ENCODE measurements around the gene MESP1. TPM values are rescaled to one million over a fixed set of nuclear protein-coding genes. Genes with fewer than 3 reads are reported as not detected.

Gene MESP1
- total RNA-seq, 2 experiments from 2014 or later = 4.4 to 6.6 TPM

GRCh38 chr15:89732451-89733172, 18.4 kb downstream of the MESP1 start:
- H3K4me1 Mint-ChIP-seq (ENCODE audit: low read depth) = no peaks in the 10 kb centered on the region
- no peaks in the 10 kb centered on the region for H3K36me3 Mint-ChIP-seq (ENCODE audit: low read depth)
- CTCF ChIA-PET = interaction anchor here (1.0 to 2.4 kb wide), 3 partner anchors 8 to 142 kb away, joined by 4 to 12 read pairs (median 5); no protein-coding TSS in a partner anchor
- intact Hi-C loops (cut with micrococcal nuclease) = no loop called here
- H3K9me3 Mint-ChIP-seq = no peaks in the 10 kb centered on the region
- H3K27me3 Mint-ChIP-seq (ENCODE audit: low read depth) = peaks cover 17% of the 10 kb centered on the region
- no peak for DNase-seq
- H3K27ac Mint-ChIP-seq = no peak overlapping the region
- H3K4me3 Mint-ChIP-seq = no peak overlapping the region

- CTCF ChIA-PET = interaction anchor here (1.1 to 2.4 kb wide), 3 partner anchors 9 to 144 kb away, joined by 4 to 12 read pairs (median 4); no protein-coding TSS in a partner anchor
- intact Hi-C loops (cut with micrococcal nuclease) = no loop called here
- DNase-seq = no peak
- H3K4me3 Mint-ChIP-seq = no peak overlapping the region
- H3K27me3 Mint-ChIP-seq (ENCODE audit: low read depth) = peaks cover 11% of the 10 kb centered on the region
- no peaks in the 10 kb centered on the region for H3K36me3 Mint-ChIP-seq (ENCODE audit: low read depth)
- H3K27ac Mint-ChIP-seq = no peak overlapping the region
- H3K4me1 Mint-ChIP-seq (ENCODE audit: low read depth) = no peaks in the 10 kb centered on the region
- no peaks in the 10 kb centered on the region for H3K9me3 Mint-ChIP-seq
These were observed 19.8 kb downstream of the MESP1 start for GRCh38 chr15:89731275-89731674.

GRCh38 chr15:89728254-89728653, 22.8 kb downstream of the MESP1 start:
- Mint-ChIP-seq H3K27ac (no peak overlapping the region), H3K9me3 (peaks cover 2% of the 10 kb centered on the region), H3K27me3 (ENCODE audit: low read depth) (no peaks in the 10 kb centered on the region), H3K36me3 (ENCODE audit: low read depth) (no peaks in the 10 kb centered on the region), H3K4me3 (no peak overlapping the region), H3K4me1 (ENCODE audit: low read depth) (no peaks in the 10 kb centered on the region)
- intact Hi-C loops (cut with micrococcal nuclease) = no loop called here
- CTCF ChIA-PET = interaction anchor here (1.9 to 2.2 kb wide), 2 partner anchors 12 to 146 kb away, joined by 7 to 8 read pairs; no protein-coding TSS in a partner anchor
- no peak for DNase-seq

- peaks cover 2% of the 10 kb centered on the region for H3K27me3 Mint-ChIP-seq (ENCODE audit: low read depth)
- intact Hi-C loops (cut with micrococcal nuclease) = no loop called here
- peaks cover 2% of the 10 kb centered on the region for H3K9me3 Mint-ChIP-seq
- no peak for DNase-seq
- no peak overlapping the region for H3K4me3 Mint-ChIP-seq
- H3K4me1 Mint-ChIP-seq (ENCODE audit: low read depth) = no peaks in the 10 kb centered on the region
- no peaks in the 10 kb centered on the region for H3K36me3 Mint-ChIP-seq (ENCODE audit: low read depth)
- CTCF ChIA-PET = no interaction called here
- H3K27ac Mint-ChIP-seq = no peak overlapping the region
These were observed 26.0 kb downstream of the MESP1 start for GRCh38 chr15:89725064-89725463.

GRCh38 chr15:89724621-89725020, 26.4 kb downstream of the MESP1 start:
- H3K4me3 Mint-ChIP-seq = no peak overlapping the region
- CTCF ChIA-PET = no interaction called here
- intact Hi-C loops (cut with micrococcal nuclease) = no loop called here

GRCh38 chr15:89723031-89723430, 28.0 kb downstream of the MESP1 start:
- CTCF ChIA-PET = no interaction called here
- no peak for DNase-seq
- peaks cover 2% of the 10 kb centered on the region for H3K9me3 Mint-ChIP-seq
- H3K4me1 Mint-ChIP-seq (ENCODE audit: low read depth) = no peaks in the 10 kb centered on the region
- H3K27me3 Mint-ChIP-seq (ENCODE audit: low read depth) = peaks cover 4% of the 10 kb centered on the region
- no peak overlapping the region for H3K4me3 Mint-ChIP-seq
- intact Hi-C loops (cut with micrococcal nuclease) = no loop called here
- H3K36me3 Mint-ChIP-seq (ENCODE audit: low read depth) = no peaks in the 10 kb centered on the region
- no peak overlapping the region for H3K27ac Mint-ChIP-seq

More at GRCh38 chr15:89724621-89725020, 26.4 kb downstream of the MESP1 start:
- no peak for DNase-seq
- no peaks in the 10 kb centered on the region for H3K4me1 Mint-ChIP-seq (ENCODE audit: low read depth)
- H3K9me3 Mint-ChIP-seq = peaks cover 2% of the 10 kb centered on the region
- H3K27me3 Mint-ChIP-seq (ENCODE audit: low read depth) = peaks cover 2% of the 10 kb centered on the region
- no peaks in the 10 kb centered on the region for H3K36me3 Mint-ChIP-seq (ENCODE audit: low read depth)
- H3K27ac Mint-ChIP-seq = no peak overlapping the region

GRCh38 chr15:89714775-89715174, 36.3 kb downstream of the MESP1 start:
- Mint-ChIP-seq H3K27me3 (ENCODE audit: low read depth) (peaks cover 6% of the 10 kb centered on the region), H3K4me3 (no peak overlapping the region), H3K36me3 (ENCODE audit: low read depth) (no peaks in the 10 kb centered on the region), H3K9me3 (no peaks in the 10 kb centered on the region), H3K27ac (no peak overlapping the region), H3K4me1 (ENCODE audit: low read depth) (no peaks in the 10 kb centered on the region)
- DNase-seq = no peak
- CTCF ChIA-PET = no interaction called here
- intact Hi-C loops (cut with micrococcal nuclease) = no loop called here

- intact Hi-C loops (cut with micrococcal nuclease) = no loop called here
- CTCF ChIA-PET = interaction anchor here (0.6 kb wide), 1 partner anchor 33 kb away, joined by 3 read pairs; no protein-coding TSS in a partner anchor
- no peaks in the 10 kb centered on the region for H3K9me3 Mint-ChIP-seq
- no peaks in the 10 kb centered on the region for H3K36me3 Mint-ChIP-seq (ENCODE audit: low read depth)
- H3K4me1 Mint-ChIP-seq (ENCODE audit: low read depth) = no peaks in the 10 kb centered on the region
- H3K4me3 Mint-ChIP-seq = no peak overlapping the region
- no peak overlapping the region for H3K27ac Mint-ChIP-seq
- H3K27me3 Mint-ChIP-seq (ENCODE audit: low read depth) = peaks cover 10% of the 10 kb centered on the region
- DNase-seq = no peak
These were observed 43.5 kb downstream of the MESP1 start for GRCh38 chr15:89707577-89707976.

- intact Hi-C loops (cut with micrococcal nuclease) = no loop called here
- CTCF ChIA-PET = no interaction called here
These were observed 46.6 kb downstream of the MESP1 start for GRCh38 chr15:89704411-89704810.

More at GRCh38 chr15:89704411-89704810, 46.6 kb downstream of the MESP1 start:
- peaks cover 8% of the 10 kb centered on the region for H3K27me3 Mint-ChIP-seq (ENCODE audit: low read depth)
- no peak for DNase-seq
- H3K9me3 Mint-ChIP-seq = no peaks in the 10 kb centered on the region
- H3K4me1 Mint-ChIP-seq (ENCODE audit: low read depth) = no peaks in the 10 kb centered on the region
- no peak overlapping the region for H3K4me3 Mint-ChIP-seq
- H3K36me3 Mint-ChIP-seq (ENCODE audit: low read depth) = no peaks in the 10 kb centered on the region
- H3K27ac Mint-ChIP-seq = no peak overlapping the region

Other genes with a start within 250 kb of the MESP1 start
- gene TICRR, start 175.8 kb downstream of the MESP1 start, total RNA-seq = 10 to 100 TPM; 20.7 to 21.0 TPM
- 1 to 10 TPM in 1 of 2 experiments, under 1 TPM in 1; 0.94 to 1.1 TPM for gene KIF7, start 95.8 kb downstream of the MESP1 start, total RNA-seq
- under 1 TPM; 0.17 to 0.30 TPM for gene PLIN1, start 71.9 kb downstream of the MESP1 start, total RNA-seq
- gene PEX11A, start 60.5 kb downstream of the MESP1 start, total RNA-seq = 1 to 10 TPM; 1.0 to 1.9 TPM
- gene WDR93, start 60.4 kb downstream of the MESP1 start, total RNA-seq = not detected
- gene MESP2, start 25.1 kb upstream of the MESP1 start, total RNA-seq = not detected
- not detected for gene ANPEP, start 63.6 kb upstream of the MESP1 start, total RNA-seq
- gene AP3S2, start 142.7 kb upstream of the MESP1 start, total RNA-seq = 10 to 100 TPM; 20.2 to 25.2 TPM
- gene ARPIN, start 161.7 kb upstream of the MESP1 start, total RNA-seq = not detected